ENCODE results near the gene RASGRP3.

Gene RASGRP3

DNA sequence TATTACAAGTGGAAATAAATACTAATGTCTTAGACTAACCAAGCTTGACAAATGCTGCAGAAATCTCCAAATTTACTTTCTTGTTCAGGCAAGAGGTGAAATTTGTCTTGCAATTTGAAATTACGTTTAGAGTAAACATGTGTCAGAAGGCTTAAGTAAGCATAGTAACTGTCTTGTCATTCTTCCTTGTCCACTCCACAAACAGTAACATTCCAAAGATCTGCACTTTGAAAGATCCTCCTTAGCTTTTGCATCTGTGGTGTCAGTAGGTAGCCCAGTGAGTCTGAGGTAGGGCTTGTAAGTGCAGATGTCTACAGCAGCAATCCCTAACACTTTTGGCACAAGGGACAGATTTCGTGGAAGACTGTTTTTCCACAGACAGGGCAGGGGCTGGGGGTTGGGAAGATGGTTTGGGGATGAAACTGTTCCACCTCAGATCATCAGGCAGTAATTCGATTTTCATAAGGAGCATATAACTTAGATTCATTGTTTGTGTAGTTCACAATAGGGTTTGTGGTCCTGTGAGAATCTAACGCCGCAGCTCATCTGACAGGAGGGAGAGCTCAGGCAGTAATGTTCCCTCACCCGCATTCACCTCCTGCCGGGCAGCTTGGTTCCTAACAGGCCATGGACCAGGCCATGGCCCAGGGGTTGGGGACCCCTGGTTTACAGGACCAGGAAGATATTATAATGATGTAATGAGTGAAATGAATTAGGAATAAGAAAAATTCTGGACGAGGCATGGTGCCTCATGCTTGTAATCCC is 18.6 kb downstream of the RASGRP3 start:
- no peak for DNase-seq

DNA sequence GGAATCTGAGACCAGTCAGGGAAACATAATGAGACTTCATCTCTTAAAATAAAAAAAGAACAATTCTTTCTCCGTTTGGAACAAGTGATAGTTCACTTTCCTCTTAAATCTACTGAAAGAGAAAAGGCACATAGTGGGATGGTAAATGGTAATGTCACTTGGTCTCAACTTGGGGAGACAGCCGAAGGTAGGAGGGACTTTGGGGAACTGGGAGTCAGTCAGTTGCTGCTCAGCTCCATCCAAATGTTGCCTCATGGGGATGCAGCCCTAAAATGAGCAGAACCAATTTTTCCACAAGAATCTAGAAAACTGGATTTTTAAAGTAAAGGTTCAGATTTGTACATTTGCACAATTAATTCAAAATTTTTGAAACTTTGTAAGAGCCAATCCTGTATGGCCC is 19.2 kb downstream of the RASGRP3 start:
- DNase-seq: no peak

DNA sequence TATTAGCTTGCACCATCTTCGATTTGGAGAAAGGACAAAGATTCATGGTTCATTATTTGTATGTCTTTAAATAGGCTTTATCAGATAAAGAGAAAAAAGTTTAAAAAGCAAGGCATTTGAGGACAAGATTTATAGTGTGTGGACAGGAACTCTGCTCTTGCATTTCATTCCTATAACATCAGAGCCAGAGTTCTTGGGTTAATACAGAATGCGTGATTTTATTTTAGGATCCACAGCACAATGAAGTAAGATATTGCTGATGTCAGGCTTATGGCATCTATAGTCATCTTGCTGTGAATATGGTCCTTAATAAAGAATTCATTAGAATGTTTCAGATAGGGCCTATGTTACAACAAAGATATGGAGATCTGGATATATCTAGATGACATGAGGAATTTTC is 19.7 kb downstream of the RASGRP3 start:
- no peak for DNase-seq

DNA sequence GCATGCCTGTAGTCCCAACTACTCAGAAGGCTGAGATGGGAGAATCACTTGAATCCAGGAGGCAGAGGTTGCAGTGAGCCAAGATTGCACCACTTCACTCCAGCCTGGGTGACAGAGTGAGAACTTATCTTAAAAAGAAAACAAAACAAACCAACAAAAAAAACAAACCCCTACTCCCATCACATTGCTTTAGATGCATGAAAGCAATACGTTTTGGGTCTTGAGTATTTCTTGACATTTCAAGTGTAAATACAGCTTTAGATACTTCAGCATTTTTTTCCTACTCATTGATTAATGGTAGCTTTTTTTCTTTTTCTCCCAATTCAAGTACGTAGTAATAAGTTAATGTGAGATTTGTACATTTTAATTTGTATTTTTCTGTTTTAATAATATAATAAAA is 20.3 kb downstream of the RASGRP3 start:
- no peak for DNase-seq

DNA sequence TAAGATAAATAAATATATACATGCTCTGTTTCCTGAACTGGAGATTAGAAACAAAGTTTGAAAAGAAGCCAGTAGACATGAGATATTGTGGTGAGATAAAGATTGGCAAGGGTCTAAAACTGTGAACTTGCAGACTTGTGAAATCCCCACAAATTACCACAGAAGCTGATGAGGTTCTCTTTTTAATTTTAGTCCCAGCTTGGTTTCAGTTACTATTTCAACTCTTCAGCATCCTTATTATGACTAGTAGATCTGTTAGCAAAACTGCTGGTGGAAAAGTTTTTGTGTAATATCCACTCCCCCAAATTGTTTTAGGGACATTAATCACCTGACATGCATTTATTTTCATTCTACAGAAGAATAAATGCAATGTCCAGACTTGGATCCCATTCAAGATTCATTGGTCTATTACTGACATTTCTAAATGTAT is 20.8 kb downstream of the RASGRP3 start:
- no peak for DNase-seq

DNA sequence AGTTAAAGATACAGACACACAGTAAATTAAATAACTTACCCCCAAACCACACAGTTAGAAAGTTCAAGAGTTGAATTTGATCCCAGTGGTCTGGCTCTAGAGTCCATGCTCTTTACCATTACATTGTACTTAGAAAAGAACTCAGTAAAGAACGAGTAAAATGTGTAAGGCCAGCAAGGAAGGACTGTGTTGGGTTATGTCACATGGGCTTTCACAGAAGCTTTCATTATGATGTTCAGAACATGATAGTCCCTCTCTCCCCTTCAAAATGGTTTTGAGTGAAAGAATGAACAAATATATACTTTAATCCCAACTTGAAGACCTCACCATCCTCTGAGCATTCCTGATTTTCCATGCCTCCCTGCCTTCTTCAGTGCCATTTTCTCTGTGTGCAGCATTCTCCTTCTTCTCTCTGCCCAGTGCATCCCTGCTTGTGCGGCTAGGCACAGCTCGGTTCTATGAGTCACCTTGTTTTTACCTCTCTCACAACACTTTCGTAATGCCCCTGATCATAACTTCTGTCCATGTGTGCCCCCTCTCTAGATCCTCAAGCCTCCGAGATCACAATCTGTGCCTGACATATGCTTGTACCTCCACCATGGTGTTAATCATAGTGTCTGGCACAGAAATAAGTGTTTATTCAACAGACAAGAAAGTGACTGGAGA is 22.0 kb downstream of the RASGRP3 start:
- no peak for DNase-seq

DNA sequence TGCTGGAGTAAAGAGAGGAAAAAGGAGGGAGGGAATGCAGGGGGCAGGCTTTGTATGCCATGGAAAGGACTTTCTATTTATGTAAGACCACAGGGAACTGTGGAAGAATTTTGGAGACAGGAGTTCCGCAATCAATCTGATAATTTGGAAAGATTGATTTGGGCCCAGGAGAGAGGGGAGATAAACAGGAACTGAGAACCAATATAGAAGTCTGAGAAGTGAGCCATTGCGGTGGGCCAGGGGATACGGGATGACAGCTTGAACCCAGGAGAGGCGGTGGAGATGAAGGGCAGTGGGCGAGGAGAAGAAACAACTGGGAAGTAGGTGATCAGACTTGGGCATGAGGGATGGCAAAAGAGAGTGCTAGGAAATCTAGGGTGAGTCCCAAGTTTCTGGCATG is 23.7 kb downstream of the RASGRP3 start:
- DNase-seq: no peak

DNA sequence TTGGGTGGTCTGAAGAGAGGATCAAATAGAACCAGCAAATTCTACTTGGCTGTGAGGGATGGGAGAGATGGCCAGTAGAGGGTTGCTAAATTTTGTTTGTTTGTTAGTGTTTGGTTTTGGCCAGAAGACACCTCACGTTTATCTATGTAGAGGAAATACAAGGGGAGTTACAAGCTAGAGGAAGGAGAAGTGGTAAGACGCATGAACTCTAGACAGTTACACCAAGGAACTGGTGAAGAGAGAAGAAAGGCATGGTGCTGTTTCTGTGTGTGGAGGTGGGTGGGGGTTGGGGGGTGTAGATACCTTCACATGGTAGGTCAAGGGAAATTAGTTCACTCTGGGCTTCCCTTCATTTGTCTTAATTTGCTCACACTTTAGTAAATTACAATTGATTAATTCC is 25.6 kb downstream of the RASGRP3 start:
- no peak for DNase-seq

DNA sequence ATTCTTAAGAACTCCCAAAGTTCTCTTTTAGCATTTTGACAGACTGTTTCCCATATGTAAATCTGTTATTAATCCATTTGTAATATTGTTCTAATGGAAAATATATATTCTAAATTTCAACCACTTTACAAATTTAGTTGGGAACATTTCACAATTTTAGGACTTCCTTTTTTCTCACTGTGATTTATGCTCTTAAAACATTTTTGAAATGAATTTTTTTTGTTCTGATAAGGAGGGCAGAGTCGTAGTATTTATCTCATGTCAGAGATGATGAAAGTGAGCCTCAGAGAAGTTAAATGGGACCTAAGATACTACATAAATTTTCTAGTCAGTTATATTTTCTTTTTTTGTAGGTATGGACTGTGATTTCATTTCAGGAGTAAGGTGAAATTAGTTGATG is 26.6 kb downstream of the RASGRP3 start:
- DNase-seq: no peak

DNA sequence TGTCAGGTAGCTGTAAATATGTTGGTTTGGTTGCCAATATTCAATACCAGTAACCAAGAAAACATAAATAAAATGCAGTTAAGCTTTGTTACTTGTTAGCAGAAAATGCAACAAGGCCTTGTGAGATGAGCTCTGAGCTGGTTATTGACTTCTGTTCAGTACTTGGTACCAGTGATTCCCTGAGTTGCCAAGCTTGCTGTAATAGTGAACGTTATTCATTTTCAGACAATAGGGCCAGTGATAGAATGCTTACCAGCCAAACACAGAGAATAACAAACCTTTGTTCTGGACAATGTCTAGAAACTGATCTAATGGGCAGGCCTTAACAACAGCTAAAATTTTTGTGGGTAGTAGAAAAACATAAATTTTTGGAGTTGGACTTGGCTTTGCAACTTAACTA is 29.5 kb downstream of the RASGRP3 start:
- no peak for DNase-seq

DNA sequence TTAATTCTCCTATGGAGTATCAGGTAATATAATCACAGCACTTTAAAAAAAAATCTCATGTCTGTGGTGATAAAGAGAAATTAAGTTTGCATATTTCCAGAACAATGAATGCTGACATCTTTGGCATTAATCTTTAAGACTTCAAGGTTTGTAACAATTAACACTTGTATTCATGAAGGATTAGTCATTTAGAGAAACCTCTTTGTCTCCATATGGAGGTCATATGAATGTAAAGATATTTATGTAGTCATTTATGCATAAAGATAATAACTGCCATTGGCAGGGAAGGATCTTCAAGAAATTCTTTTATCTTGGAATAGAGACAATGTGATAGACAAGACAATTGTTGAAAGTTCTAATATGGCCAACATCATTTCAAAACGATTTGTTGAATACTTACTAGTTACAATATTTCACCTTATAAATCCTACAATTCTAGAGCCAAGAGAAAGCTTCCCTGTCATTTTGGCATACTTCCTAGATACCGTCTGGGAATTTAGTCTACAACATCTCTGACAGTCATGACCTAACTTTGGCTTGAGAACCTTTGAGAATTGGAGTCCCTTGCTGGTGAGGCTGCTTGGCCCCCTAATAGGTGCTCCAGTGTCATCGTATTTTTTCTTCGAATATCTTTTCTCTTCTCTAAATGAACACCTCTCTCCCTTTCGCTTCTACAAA is 33.6 kb downstream of the RASGRP3 start:
- DNase-seq: no peak

DNA sequence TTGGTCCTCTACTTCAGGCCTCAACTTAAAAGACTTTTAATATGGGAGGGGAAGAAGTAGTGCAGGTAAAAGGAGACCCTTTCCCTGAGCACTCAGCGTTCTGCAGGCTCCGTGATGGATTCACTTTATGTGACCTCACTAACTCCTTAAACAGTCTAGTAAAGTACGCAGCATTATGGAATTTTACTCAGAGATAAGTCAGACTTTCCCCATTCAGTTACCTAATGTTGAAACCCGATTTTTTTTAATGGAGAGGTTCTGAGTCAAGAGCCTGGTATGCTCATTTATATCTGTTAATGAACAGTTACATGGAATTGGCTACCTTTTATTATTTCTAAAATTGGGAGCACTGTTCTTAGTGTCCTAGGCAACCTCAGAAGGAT is 34.1 kb downstream of the RASGRP3 start:
- no peak for DNase-seq

DNA sequence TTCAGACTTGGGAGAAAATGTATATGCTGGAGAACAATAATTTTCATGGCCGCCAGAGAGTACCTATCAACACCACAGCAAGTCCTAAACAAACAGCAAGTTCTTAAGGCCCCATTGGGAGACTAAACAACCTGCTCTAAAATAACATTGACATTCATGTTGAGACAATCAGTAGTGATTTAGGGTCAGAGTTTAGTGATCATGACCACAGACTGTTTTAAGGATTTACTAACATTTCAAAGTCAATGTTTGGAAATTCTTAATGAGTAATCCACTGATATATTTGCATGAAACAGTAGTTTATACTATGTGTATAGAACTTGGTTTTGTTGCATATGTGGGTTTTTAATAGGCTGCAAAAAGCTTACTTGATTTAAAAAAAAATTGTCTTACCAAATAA is 34.7 kb downstream of the RASGRP3 start:
- DNase-seq: no peak

DNA sequence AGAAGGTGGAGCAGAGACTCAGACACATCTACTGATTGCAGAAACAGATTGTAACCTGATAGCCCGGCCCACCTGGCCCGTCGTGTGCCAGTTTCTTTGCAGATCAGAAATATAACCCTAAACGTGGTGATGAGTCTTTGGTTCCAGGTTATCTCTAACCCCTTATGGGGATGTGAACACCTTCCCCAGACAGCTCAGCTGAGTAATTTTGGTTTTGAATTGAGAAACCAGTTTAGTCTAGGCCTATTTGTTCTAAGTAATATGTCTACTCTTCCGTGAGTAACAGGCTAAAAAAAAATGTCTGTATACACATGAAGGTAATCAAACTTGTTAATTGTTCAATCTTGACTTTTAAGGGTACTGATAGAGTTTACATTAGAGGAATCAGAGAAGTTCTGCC is 35.7 kb downstream of the RASGRP3 start:
- DNase-seq: no peak

DNA sequence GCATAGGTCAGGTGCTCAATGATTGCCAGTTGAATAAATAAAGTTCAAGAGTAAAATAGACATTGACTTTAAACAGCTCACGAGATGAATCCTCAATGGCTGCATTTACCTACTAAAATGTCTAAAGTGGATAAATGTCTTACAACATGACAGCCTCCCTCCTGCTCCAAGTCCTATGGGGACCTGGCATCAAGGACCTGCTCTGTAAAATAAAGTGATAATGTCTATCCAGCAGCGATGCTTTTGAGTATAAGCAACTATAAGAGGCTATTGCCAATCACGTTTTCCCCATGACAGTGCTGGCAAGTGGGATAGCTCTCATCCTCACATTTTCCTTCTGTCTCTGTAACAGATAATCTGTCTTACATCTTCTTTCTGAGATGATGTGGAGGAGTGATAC is 37.0 kb downstream of the RASGRP3 start:
- DNase-seq: no peak

DNA sequence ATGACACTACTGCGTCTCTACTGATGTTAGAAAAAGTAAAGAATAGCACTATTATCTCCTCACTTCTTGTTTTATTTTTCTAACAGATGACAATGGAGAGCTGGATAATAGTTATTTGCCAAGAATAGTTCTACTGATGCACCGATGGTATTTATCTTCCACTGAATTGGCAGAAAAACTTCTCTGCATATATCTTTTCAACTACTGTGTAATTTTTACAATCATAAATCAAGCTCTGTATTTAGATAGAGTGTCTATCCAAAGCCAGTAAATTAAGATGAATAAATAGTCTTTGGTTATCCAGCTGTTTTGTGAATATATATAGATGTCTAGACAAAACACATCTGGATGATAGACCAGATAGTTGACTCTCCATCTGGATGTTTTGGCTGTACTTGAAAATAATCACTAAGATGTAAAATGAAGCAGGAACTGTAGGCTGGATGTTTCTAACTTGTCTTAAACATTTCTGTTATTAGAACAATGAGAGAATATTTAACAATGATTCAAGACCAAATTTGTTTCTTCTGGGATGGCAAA is 40.1 kb downstream of the RASGRP3 start:
- no peak for DNase-seq

DNA sequence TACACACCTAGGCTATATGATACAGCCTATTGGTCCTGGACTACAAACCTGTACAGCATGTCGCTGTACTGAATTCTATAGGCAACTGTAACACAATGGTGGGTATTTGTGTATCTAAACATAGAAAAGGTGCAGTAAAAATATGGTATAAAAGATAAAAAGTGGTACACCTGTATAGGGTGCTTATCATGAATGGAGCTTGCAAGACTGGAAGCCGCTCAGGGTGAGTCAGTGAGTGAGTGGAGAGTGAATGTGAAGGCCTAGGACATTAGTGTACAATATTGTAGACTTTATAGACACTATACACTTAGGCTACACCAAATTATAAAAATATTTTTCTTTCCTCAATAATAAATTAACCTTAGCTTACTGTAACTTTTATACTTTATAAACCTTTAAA is 41.8 kb downstream of the RASGRP3 start:
- no peak for DNase-seq

DNA sequence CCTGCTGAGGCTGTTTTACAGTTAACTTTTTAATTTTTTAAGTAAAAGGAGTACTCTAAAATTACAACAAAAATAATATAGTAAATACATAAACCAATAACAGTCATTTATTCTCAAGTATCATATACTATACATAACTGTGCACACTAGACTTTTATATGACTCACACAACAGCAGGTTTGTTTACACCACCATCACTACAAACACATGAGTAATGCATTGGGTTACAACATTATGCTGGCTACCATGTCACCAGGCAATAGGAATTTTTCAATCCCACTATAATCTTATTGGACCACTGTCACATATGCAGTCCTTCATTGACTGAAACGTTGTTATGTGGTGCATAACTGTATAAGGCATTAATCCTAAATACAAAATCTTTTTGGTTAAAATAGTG is 42.5 kb downstream of the RASGRP3 start:
- no peak for DNase-seq

DNA sequence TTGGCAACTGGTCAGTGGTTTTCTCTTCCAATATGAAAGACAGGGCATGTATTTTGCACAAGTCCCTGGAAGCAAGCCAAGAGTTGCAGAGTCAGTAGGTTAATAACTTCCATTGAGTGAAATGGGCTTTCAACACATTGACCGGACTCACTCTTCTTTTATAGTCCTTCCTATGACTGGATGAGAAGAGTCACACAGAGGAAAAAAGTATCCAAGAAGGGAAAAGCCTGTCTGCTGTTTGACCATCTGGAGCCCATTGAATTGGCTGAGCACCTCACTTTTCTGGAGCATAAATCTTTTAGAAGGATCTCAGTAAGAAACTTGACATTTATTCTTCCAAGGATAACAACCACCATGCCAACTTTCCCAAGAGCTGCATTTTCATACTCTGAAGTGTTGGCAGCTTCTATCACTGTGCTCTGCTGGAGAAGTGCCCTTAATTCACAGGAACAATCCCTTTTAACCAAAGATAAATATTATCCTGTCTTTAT is 45.4 kb downstream of the RASGRP3 start:
- DNase-seq: no peak

DNA sequence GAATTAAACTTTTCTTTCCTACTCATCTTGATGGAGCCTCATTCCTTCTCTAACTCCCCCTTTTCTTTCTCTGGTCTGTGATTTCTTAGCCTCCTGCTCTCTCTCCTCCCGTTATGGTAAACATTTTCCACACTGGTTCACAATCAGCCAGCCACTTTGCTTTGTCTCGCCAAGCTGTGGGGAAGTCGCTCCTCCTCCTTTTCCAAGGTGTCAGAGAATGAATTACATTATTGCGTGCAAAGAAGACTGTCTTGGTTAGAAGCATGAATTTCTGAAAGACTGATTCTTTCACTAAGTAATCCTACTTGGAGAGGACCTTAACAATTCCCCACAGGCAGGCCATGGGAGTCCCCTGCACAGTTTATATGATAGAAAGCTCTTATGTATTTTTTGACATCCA is 46.1 kb downstream of the RASGRP3 start:
- no peak for DNase-seq

DNA sequence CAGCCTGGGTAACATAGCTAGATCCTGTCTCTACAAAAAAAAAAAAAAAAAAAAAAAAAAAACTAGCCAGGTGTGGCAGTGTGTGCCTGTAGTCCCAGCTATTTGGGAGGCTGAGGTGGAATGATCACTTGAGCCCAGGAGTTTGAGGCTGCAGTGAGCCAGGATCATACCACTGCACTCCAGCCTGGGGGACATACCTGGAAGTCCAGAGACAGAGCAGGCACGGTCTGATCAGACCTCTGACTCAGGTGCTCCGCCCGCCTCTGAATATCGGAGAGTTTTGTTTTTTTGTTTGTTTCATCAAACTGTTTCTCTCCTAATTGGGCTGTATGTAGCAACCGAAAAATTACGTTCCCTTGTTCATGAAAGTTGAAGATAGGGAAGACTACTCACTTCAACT is 49.2 kb downstream of the RASGRP3 start:
- DNase-seq: no peak

DNA sequence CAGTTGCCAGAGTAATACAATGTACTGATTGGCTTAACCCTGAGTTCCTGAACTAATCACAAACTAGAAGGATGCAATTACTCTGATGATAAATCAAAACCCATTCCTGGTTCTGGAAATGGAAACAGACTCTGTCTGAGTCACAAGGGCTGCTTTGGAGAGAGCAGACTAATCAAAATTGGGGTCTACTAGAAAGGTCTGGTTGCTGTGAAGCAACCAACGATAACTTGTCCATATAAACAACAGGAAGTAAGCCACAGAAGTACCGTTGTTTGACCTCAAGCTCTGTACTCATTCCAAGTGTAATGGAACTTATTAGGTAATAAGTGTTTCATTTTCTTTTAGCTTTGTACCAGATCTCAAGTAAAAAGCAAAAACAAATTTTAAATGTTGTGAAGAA is 49.7 kb downstream of the RASGRP3 start:
- no peak for DNase-seq

DNA sequence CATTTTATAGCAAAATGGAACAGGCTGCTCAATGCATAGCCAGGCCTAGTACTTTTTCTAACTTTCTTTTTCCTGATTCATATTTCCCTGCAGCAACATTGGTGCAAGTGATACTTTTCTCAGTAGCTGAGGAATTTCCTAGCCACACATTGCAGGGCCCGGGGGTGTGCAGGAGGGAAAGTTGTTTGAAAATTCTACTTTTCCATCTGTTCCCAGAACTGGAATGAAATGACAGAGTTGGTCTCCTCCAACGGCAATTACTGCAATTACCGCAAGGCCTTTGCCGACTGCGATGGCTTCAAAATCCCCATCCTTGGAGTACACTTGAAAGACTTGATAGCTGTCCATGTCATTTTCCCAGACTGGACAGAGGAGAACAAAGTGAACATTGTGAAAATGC is 50.5 kb downstream of the RASGRP3 start:
- DNase-seq: no peak

DNA sequence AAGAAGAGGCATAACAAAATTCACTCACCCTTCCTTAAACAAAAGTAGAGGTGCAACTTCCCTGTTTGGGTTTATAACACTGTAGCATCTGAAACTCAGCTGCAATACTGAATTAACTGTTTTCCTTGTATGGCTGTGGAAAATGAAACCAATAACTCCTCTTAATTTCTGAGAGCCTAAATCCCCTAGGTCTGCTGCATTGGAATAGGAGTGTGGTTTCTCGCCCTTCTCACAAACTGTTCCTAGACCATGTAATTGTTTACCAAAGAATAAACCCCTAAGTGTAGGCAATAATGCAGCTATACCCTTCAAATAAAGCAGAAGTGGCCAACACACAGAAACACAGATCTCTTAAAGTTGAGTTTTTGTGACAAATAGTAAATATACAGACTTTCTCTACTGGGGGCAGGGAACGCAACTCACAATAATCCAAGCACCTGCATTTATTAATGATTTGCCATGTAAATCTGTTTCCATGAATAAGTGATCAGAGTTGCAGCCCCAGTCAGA is 52.0 kb downstream of the RASGRP3 start:
- no peak for DNase-seq
